Effector memory CD4-positive, alpha-beta T cell (primary cell): ENCODE results near the gene RIC3.
"Not testable (repeated sequence)": the region's sequence is repeated elsewhere in the genome, so short reads cannot be mapped to it uniquely, and the experiment has no call there.

Experiments
- DNase-seq, 3 donors: peaks; one replicate each; pipeline ENCODE4 v3.0.0-alpha.2; 2020
- H3K27ac ChIP-seq: 2 replicates; pipeline ENCODE4 v1.7.0; 2013; ENCODE audit warnings: mild to moderate bottlenecking, low read length, moderate library complexity; ENCODE audit not compliant: insufficient read depth, poor library complexity, severe bottlenecking
- H3K27me3 ChIP-seq: replicated peaks from 2 replicates; pipeline ENCODE4 v1.7.0; 2013; ENCODE audit warnings: mild to moderate bottlenecking, low read length; ENCODE audit not compliant: insufficient read depth, control insufficient read depth, poor library complexity, severe bottlenecking
- H3K36me3 ChIP-seq: 2 replicates; pipeline ENCODE4 v1.7.0; 2013; ENCODE audit warnings: mild to moderate bottlenecking, low read length, moderate library complexity; ENCODE audit not compliant: control insufficient read depth, insufficient read depth
- H3K4me1 ChIP-seq: 2 replicates; pipeline ENCODE4 v1.7.0; 2013; ENCODE audit warnings: low read length, mild to moderate bottlenecking; ENCODE audit not compliant: control insufficient read depth, insufficient read depth, poor library complexity, severe bottlenecking
- H3K4me3 ChIP-seq: 2 replicates; pipeline ENCODE4 v1.7.0; 2013; ENCODE audit warnings: low read length, low read depth, mild to moderate bottlenecking; ENCODE audit not compliant: insufficient read depth, poor library complexity, severe bottlenecking
- H3K9me3 ChIP-seq: 2 replicates; pipeline ENCODE4 v1.7.0; 2013; ENCODE audit warnings: mild to moderate bottlenecking, low read length, moderate library complexity; ENCODE audit not compliant: control insufficient read depth

RIC3 gene

GRCh38 chr11:8190431-8190830 lies 21.6 kb upstream of the RIC3 start:
- no peak for DNase-seq
- no peaks in the 10 kb centered on the region for H3K36me3 ChIP-seq
- no peaks in the 10 kb centered on the region for H3K9me3 ChIP-seq
- H3K4me3 ChIP-seq, result no peak overlapping the region
- H3K27me3 ChIP-seq, result peaks cover 6% of the 10 kb centered on the region
- H3K4me1 ChIP-seq, result no peaks in the 10 kb centered on the region
- H3K27ac ChIP-seq, result no peak overlapping the region

- DNase-seq, result no peak
- no peaks in the 10 kb centered on the region for H3K36me3 ChIP-seq
- H3K27me3 ChIP-seq, result no peaks in the 10 kb centered on the region
Measured at GRCh38 chr11:8186429-8186828, 17.6 kb upstream of the RIC3 start.

DNA sequence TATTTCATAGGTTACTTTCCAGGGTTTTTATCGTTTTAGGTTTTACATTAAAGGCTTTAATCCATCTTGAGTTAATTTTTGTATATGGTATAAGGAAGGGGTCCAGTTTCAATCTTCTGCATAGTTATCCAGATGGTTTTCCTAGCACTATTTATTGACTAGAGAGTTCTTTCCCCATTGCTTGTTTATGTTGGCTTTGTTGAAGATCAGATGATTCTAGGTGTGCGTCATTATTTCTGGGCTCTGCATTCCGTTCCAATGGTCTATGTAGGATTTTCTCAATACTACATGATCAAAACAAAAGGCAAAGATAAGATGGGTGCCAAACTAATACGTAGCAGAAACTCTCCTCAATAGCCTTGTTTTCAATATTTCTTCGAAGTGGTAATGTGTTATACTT lies 14.3 kb upstream of the RIC3 start:
- Histone ChIP-seq H3K36me3 (no peaks in the 10 kb centered on the region), H3K4me3 (no peak overlapping the region), H3K27me3 (no peaks in the 10 kb centered on the region), H3K9me3 (no peaks in the 10 kb centered on the region), H3K27ac (no peak overlapping the region), H3K4me1 (no peaks in the 10 kb centered on the region)
- DNase-seq, result no peak

More at GRCh38 chr11:8186429-8186828, 17.6 kb upstream of the RIC3 start:
- Histone ChIP-seq H3K9me3 (no peaks in the 10 kb centered on the region), H3K27ac (no peak overlapping the region), H3K4me3 (no peak overlapping the region), H3K4me1 (no peaks in the 10 kb centered on the region)

- H3K27ac ChIP-seq, result no peak overlapping the region
Measured at GRCh38 chr11:8180469-8180868, 11.6 kb upstream of the RIC3 start.

DNA sequence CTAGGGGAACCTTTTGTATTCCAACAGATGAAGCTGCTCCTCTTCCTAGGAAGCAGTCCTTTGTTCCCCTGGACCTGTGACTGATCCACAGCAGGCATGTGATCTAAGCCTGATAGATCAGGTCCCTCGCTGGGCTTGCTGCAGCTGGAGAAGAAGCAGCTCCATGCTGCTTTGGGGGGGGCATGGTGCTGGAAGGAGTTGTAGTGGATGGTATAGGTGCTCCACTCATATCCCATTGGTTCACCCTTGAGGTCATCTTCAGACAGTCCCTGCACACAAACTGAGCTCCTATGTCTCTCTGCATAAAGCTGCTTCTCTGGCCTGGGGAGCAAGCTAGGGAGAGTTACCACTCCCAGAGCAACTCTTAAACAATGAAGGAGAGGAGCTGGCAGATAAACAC lies 9.5 kb upstream of the RIC3 start:
- H3K27ac ChIP-seq, result no peak overlapping the region
- DNase-seq, result no peak
- no peaks in the 10 kb centered on the region for H3K36me3 ChIP-seq
- H3K27me3 ChIP-seq, result no peaks in the 10 kb centered on the region
- no peaks in the 10 kb centered on the region for H3K9me3 ChIP-seq
- H3K4me3 ChIP-seq, result no peak overlapping the region
- no peaks in the 10 kb centered on the region for H3K4me1 ChIP-seq

More at GRCh38 chr11:8180469-8180868, 11.6 kb upstream of the RIC3 start:
- H3K9me3 ChIP-seq, result no peaks in the 10 kb centered on the region
- no peaks in the 10 kb centered on the region for H3K36me3 ChIP-seq
- no peak for DNase-seq
- no peaks in the 10 kb centered on the region for H3K4me1 ChIP-seq
- no peak overlapping the region for H3K4me3 ChIP-seq
- no peaks in the 10 kb centered on the region for H3K27me3 ChIP-seq

DNA sequence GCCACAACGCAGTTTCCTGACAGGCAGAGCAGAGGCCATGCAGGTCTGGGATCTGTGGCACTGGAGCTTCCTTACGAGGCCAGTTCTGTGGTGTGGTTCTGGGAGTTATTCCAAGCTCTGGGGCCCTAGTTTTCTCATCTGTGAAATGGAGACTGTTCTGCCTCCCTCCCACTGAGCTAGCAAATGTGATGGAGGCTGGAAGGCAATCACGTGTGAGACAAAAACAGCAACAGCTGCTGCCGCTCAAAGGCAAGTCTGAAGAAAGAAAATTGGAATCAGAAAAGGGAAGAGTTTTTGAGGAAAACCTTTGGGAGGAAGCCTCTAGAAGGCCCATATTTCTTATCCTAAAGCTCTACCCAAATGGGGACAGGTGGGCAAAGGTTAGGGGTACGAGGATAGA lies 8.3 kb upstream of the RIC3 start:
- no peaks in the 10 kb centered on the region for H3K36me3 ChIP-seq
- no peak overlapping the region for H3K27ac ChIP-seq
- H3K4me1 ChIP-seq, result no peaks in the 10 kb centered on the region
- H3K4me3 ChIP-seq, result no peak overlapping the region
- no peak for DNase-seq
- no peaks in the 10 kb centered on the region for H3K9me3 ChIP-seq
- no peaks in the 10 kb centered on the region for H3K27me3 ChIP-seq

DNA sequence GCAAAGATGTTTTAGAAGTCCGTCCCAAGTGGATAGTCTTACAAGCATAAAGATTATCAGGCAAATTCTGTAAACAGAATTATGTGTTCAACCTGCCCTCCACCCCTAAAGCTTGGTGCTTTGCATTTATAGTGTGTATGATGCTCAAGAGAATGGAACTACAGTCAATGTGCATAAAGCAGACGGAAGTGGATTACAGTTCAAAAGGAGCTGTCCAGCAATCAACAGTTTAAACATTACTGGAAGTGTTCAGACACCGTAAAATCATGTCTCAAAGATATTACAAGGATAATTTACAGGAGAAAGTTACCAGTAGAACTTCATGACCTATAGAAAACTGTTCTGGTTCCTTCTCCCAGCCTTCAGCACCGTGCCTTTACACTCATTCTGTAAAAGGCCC lies 1.0 kb downstream of the RIC3 start:
- Histone ChIP-seq H3K27me3 (peaks cover 8% of the 10 kb centered on the region), H3K36me3 (no peaks in the 10 kb centered on the region), H3K27ac (no peak overlapping the region), H3K9me3 (no peaks in the 10 kb centered on the region), H3K4me3 (peak overlapping the region; percentile 79), H3K4me1 (no peaks in the 10 kb centered on the region)
- no peak for DNase-seq

GRCh38 chr11:8164746-8165145 lies 4.1 kb downstream of the RIC3 start:
- Histone ChIP-seq H3K9me3 (no peaks in the 10 kb centered on the region), H3K4me3 (no peak overlapping the region), H3K27ac (no peak overlapping the region), H3K36me3 (no peaks in the 10 kb centered on the region), H3K4me1 (no peaks in the 10 kb centered on the region), H3K27me3 (no peaks in the 10 kb centered on the region)
- DNase-seq, result no peak

DNA sequence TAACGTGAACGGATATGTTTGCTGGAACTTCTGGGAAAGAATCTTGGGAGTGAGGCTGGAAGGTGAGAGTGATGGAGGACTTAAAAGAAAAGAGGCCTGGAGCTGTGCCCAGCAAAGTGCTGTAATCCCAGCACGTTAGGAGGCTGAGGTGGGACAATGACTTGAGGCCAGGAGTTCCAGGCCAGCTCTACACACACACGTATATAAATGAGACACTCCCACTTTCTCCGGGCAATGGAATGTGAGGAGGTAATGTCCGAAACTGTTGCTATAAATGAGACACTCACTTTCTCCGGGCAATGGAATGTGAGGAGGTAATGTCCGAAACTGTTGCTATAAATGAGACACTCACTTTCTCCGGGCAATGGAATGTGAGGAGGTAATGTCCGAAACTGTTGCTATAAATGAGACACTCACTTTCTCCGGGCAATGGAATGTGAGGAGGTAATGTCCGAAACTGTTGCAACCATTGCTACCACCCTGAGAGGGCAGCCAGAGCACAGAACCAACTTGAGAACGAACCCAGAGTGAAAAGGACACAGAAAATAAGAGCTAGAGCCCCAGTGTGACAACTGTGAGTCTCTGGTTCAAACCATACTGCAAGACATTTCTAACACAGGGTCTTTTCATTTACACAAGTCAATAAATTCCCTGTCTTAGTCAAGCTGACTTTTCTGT lies 7.1 kb downstream of the RIC3 start:
- not testable (repeated sequence) for H3K27ac ChIP-seq, H3K4me3 ChIP-seq, H3K9me3 ChIP-seq, H3K27me3 ChIP-seq, DNase-seq, H3K4me1 ChIP-seq, H3K36me3 ChIP-seq

DNA sequence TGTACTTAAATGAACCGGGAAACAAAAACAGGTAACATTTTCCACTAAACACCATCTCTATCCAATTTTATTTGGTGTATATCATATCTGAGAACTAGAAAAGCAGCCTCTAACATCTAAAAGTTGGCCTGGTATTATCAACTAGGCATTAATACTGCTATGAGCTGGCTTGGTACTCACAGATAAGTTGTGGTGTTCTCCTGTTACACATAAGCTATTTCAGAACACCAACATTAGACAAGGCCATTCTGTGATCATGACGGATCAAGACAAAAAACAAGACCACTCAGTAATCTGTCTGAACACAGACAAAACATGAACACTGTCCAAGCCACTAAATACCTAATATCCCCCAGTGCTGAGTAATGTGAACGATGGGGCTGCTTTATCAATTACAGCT lies 11.9 kb downstream of the RIC3 start:
- Histone ChIP-seq H3K4me1 (no peaks in the 10 kb centered on the region), H3K27me3 (no peaks in the 10 kb centered on the region), H3K9me3 (no peaks in the 10 kb centered on the region), H3K36me3 (no peaks in the 10 kb centered on the region), H3K4me3 (no peak overlapping the region), H3K27ac (no peak overlapping the region)
- no peak for DNase-seq
